ENCODE data around the gene DNTTIP2.

DNA sequence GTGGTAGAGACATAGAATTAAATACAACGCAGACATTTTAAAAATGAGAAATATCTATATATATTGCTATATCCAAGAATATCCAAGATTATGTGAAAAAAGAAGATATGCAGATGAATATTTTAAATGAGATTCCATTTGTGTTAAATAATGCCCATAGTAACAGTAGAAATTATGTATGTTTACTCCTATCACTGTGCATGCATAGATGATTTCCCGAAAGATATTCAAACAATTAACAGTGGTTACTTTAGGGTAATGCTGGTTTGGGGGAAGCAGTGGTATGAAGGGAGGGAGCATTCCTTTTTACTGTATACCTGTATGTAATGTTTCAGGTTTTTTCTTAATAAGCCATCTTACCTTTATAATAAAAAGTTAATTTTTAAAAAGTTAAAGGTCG lies 25.1 kb downstream of the DNTTIP2 start:
- TF ChIP-seq, protein P1, sequence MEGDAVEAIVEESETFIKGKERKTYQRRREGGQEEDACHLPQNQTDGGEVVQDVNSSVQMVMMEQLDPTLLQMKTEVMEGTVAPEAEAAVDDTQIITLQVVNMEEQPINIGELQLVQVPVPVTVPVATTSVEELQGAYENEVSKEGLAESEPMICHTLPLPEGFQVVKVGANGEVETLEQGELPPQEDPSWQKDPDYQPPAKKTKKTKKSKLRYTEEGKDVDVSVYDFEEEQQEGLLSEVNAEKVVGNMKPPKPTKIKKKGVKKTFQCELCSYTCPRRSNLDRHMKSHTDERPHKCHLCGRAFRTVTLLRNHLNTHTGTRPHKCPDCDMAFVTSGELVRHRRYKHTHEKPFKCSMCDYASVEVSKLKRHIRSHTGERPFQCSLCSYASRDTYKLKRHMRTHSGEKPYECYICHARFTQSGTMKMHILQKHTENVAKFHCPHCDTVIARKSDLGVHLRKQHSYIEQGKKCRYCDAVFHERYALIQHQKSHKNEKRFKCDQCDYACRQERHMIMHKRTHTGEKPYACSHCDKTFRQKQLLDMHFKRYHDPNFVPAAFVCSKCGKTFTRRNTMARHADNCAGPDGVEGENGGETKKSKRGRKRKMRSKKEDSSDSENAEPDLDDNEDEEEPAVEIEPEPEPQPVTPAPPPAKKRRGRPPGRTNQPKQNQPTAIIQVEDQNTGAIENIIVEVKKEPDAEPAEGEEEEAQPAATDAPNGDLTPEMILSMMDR (IDR thresholded peaks at IDR 0.05; ENCODE audit: poor library complexity): no peak
- TF ChIP-seq EZH2 (IDR thresholded peaks at IDR 0.05; ENCODE audit: borderline replicate concordance): no peak
- no peak for TF ChIP-seq EZH2phosphoT487 (IDR thresholded peaks at IDR 0.05; ENCODE audit: low read depth, severe bottlenecking, unreplicated experiment)

All from hepatocyte (in vitro differentiated cells).